GM23338 (cell line): ENCODE results near the gene YPEL1.

ENCODE experiments used
- CREB1 ChIP-seq: fragments of 250-450 bp; sonication (Bioruptor Pico); IDR thresholded peaks from 2 replicates; pipeline ENCODE4 v1.5.0; 2020; ENCODE audit warnings: low read depth, mild to moderate bottlenecking, moderate library complexity
- EZH2 ChIP-seq: fragments of 200-600 bp; sonication (generic); IDR thresholded peaks from one replicate; pipeline ENCODE4 v1.8.0; 2017; ENCODE audit warnings: antibody characterized with exemption, mild to moderate bottlenecking, low read depth; ENCODE audit not compliant: unreplicated experiment
- POLR2AphosphoS5 ChIP-seq: IDR thresholded peaks from 2 replicates; pipeline ENCODE4 v1.6.1; 2016; ENCODE audit warnings: antibody characterized with exemption, low read depth
- REST ChIP-seq: IDR thresholded peaks from one replicate; pipeline ENCODE4 v1.6.1; 2018; ENCODE audit warnings: antibody characterized with exemption; ENCODE audit not compliant: unreplicated experiment
- ZNF114 ChIP-seq: fragments of 250-450 bp; sonication (Bioruptor Pico); IDR thresholded peaks from 2 replicates; pipeline ENCODE4 v1.5.0; 2020; ENCODE audit warnings: mild to moderate bottlenecking, moderate library complexity
- TF ChIP-seq, protein P1 (sequence below), 2 experiments: fragments of 200-600 bp in 1 of 2; sonication (generic) in 1 of 2; conservative IDR thresholded peaks; 2 replicates each; pipeline versions ENCODE4 v1.5.1 to v1.6.1; 2016 to 2017; ENCODE audit warnings: antibody characterized with exemption in 2 of 2, low read depth in 2 of 2, mild to moderate bottlenecking in 2 of 2, moderate library complexity in 1 of 2

DNA sequence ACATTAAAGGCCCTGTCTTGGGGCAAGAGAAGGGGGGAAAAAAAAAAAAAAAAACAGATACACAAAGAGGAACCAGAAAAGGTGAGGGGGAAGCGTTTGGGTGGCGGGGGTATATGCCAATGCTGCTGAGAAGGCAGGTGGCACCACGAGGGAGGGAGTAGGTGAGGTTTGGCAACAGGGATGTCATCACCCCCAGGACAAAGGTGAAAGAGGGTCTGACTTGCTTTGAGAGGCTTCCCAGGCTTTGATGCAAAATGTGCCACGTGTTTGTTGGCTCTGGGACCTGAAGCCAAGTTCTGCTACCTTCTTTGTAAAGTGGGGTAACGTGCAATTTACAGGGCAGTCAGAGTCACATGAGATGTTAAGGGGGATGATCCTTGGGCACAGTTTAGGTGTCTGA is 4.1 kb downstream of the YPEL1 start:
- TF ChIP-seq, protein P1, sequence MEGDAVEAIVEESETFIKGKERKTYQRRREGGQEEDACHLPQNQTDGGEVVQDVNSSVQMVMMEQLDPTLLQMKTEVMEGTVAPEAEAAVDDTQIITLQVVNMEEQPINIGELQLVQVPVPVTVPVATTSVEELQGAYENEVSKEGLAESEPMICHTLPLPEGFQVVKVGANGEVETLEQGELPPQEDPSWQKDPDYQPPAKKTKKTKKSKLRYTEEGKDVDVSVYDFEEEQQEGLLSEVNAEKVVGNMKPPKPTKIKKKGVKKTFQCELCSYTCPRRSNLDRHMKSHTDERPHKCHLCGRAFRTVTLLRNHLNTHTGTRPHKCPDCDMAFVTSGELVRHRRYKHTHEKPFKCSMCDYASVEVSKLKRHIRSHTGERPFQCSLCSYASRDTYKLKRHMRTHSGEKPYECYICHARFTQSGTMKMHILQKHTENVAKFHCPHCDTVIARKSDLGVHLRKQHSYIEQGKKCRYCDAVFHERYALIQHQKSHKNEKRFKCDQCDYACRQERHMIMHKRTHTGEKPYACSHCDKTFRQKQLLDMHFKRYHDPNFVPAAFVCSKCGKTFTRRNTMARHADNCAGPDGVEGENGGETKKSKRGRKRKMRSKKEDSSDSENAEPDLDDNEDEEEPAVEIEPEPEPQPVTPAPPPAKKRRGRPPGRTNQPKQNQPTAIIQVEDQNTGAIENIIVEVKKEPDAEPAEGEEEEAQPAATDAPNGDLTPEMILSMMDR (conservative IDR thresholded peaks at IDR 0.05; ENCODE audit: low read depth in 2 of 2): no peak
- no peak for TF ChIP-seq CREB1 (CRISPR knock-in tag)
- no peak for TF ChIP-seq EZH2
- TF ChIP-seq REST: no peak
- TF ChIP-seq POLR2AphosphoS5: no peak
- no peak for TF ChIP-seq ZNF114 (CRISPR knock-in tag)
